NCI-H146 treated with DMSO at 0.1 percent for 48 hours (cell line): ENCODE data around the gene BTBD17.
"Not testable (repeated sequence)": the region's sequence is repeated elsewhere in the genome, so short reads cannot be mapped to it uniquely, and the experiment has no call there.

Experiments used
- DNase-seq: peaks from one replicate; lab custom pipeline; 2025; ENCODE audit not compliant: unreplicated experiment; lab: John Stamatoyannopoulos, UW

BTBD17 gene, protein sequence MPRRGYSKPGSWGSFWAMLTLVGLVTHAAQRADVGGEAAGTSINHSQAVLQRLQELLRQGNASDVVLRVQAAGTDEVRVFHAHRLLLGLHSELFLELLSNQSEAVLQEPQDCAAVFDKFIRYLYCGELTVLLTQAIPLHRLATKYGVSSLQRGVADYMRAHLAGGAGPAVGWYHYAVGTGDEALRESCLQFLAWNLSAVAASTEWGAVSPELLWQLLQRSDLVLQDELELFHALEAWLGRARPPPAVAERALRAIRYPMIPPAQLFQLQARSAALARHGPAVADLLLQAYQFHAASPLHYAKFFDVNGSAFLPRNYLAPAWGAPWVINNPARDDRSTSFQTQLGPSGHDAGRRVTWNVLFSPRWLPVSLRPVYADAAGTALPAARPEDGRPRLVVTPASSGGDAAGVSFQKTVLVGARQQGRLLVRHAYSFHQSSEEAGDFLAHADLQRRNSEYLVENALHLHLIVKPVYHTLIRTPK

DNA sequence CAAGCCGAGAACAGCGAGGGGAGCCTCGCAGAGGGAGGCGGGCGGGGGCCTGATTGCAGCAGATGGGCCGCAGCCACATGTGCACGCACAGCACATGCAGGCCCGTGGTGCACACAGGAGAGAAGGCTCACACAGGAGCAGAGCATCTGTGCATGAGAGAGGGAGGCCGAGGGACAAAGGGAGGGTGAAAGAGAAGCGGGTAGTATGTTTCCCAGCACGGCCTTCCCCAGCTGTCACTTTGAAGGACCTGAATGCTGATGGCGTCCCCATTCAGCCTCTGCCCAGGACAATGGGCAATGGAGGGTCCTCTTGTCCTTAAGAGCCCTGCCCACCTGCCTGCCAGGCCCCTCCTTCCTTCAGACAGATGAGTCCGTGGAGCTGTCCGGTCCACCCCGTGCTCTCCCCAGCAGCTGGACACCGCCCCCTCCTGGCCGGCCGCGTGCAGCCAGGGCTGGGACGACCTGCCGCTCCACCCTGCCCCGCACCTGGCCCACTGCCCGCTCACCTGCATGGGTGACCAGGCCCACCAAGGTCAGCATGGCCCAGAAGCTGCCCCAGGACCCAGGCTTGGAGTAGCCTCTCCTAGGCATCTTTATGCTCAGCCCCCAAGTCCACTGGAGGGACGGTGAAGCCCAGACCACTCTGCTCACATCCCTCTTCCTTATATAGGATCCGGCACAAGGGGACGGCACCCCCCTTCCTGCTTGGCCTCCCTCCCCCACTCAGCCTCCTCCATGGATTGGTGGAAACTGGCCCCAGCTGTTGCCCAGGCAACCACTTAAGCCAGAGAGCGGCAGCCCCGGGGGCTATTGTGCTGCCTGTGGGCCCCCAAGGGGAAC lies at the start of gene BTBD17:
TSS of gene BTBD17 (minus strand) at position 639 of the 839 bp plus-strand sequence. CDS start at position 590, 49 bp downstream.
- DNase-seq, result no peak

DNA sequence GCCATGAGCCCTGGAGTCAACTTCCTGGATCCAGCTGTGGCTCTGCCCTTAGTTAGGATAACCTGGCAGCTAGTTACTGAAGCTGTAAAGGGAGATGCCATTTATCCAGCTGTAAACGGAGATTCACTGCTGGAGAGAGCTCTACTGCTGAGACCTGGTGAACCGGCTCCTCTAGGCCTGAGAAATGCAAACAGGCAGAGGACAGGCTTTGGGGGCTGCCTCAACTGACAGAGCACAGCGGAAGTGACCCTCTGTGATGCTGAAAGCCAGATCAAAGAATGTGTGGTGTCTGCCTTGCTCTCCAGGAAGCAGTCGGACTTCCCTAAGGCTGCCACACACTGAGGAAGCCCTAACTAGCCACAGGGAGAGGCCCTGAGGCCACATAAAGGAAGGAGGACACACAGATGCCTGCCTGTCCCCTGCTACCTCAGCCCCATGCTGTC lies 48.4 kb upstream of the BTBD17 start:
- no peak for DNase-seq

DNA sequence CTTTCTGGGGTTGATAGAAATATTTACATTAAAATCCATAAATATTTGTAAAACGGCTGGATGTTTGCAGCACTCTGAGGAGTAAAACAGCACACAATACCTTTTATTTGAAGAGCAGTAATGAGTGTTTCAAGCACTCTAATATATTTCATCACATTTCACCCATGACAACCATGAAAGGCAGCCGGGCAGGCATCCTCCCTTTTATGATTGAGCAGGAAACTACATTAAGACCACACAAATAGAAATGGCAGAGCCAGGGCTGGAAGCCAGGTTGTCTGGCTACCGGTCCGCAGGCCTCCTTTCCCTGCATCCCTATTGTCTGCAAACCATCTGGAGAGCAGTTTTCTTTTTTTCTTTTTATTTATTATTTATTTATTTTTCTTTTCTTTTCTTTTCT lies 47.1 kb upstream of the BTBD17 start:
- no peak for DNase-seq

DNA sequence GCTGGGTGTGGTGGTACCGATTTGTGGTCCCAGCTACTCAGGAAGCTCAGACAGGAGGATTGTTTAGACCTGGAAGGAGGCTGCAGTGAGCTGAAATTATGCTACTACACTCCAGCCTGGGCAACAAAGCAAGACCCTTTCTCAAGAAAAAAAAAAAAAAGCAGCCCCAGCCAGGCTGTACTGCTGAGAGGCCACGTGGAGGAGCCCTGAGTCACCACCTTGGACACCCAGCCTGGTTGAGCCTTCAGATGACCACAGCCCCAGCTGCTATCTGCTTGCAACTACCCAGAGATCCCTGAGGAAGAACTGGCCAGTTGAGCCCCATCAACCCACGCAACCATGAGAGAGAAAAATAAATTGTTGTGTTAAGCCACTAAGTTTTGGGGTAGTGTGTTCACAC lies 46.6 kb upstream of the BTBD17 start:
- no peak for DNase-seq

DNA sequence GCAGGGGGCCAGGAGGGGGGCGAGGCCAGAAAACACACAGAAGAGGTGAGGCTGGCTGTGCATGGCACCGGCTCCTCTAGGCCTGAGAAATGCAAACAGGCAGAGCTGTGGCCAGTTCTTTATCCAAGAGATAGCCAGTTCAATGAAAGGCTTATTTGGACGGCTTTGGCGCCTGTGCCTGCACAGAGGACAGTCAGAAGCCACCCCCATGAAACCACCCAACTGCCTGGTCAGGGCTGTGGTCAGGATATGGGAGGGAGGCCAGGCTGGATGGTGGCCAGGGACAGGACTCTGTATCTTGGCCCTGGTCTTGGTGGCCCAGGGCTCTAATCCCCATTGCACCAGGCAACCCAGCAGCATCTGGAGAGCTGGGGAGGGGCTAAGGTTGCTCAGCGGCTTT lies 45.7 kb upstream of the BTBD17 start:
- DNase-seq, result no peak

DNA sequence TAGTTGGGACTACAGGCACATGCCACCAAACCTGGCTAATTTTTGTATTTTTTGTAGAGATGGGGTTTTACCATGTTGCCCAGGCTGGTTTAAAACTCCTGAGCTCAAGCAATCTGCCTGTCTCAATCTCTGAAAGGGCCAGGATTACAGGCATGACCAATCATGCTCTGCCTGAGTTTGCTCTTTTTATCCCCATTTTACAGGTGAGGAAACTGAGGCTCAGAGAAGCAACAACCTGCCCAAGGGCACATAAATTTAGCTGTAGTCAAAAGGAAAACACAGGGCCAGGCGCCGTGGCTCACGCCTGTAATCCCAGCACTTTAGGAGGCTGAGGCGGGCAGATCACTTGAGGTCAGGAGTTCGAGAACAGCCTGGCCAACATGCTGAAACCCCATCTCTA lies 43.6 kb upstream of the BTBD17 start:
- DNase-seq, result not testable (repeated sequence)

DNA sequence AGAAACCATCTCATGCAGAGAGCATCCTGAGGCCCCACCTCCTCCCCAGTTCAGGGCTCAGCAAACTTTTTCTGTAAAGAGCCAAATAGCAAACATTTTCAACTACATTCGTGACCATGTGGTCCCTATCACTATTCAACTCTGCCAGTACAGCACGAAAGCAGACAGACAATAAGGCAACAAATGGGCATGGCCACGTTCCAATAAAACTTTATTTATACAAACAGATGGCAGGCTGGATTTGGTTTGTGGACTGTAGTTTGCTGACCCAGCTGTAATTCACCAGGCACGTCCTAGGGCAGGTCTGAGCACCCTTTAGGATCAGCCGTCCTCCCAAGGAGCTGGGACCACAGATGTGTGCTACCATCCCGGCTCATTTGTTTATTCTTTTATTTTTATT lies 43.1 kb upstream of the BTBD17 start:
- no peak for DNase-seq

DNA sequence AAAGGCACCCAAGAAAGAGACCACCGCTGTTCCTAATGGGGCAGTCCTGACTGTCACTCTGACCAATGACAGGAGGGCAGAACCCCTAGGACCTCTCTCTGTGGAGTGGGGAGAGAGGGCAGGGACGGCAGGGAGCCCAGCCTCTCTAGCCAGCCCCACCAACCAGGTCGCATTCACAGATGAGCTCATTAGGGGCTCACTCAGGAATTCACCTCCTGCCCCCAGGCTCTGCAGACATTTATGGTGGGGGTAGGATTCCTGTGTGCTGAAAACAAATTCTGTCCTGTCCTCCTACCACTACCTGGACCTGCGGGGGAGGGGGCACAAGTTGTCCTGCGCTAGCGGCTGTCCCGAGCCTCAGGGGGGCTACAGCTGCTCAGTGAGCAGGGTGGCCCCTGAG lies 42.5 kb upstream of the BTBD17 start:
- DNase-seq, result no peak

DNA sequence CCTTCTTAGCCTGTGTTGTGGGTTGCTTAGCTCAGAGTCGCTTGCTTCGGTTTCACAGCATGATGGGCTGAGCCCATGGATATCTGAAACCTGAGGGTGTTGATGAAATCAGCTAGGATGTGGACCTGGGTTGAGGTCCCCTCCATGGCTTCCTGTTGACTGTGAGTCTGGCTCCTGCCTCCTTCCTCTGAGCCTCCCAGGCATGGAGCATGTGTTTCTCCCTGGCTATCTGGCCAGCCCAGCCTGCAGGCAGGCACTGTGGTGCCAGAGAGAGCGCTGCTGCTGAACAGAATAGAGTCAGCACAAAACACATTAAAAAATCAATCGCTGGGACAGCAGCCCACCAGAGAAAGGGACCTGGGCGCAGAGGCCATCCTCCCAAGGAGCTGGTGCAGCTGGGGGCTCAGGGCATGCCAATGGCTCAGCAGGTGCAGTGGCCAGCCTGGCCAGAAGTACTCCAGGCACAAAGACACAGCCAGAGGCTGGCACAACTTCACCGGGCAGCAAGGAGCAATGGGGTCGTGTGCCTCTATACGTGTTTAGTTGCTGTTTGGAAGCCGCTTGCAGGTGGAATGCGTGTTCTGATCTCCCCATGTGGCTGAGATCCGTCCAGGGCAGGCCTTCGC lies 42.0 kb upstream of the BTBD17 start:
- DNase-seq, result no peak

DNA sequence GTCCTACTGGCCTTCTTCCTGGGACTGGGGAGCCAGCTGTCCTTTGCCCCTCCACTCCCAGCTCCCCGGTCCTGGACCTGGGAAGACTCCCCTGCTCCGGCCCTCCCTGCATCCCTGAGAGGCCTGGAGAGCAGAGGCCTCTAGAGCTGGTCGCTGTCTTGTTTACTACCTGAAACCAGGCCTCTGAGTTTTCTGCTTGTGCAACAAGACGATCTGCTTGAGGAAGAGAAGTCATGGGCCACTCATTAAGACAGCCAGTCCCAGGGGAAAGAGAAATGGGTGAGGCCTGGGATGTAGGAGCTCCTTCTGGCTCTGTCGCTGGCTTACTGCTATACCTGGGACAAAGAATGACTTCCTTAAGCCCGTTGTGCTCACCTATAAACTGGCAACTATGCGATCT lies 40.4 kb upstream of the BTBD17 start:
- DNase-seq, result no peak

DNA sequence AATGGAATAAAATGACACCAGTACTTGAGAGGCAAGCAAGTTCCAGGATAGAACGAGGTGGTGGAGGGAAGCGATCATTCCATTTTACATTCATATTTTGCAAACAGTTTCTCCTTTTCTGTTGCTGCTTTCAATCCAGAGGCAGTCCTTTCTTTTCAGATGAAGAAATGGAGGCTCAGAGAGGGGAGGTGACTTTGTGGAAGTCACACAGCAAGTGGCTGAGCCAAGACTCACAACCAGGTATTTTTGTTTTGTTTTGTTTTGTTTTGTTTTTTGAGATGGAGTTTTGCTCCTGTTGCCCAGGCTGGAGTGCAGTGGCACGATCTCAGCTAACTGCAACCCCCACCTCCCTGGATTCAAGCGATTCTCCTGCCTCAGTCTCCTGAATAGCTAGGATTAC lies 34.9 kb upstream of the BTBD17 start:
- no peak for DNase-seq

DNA sequence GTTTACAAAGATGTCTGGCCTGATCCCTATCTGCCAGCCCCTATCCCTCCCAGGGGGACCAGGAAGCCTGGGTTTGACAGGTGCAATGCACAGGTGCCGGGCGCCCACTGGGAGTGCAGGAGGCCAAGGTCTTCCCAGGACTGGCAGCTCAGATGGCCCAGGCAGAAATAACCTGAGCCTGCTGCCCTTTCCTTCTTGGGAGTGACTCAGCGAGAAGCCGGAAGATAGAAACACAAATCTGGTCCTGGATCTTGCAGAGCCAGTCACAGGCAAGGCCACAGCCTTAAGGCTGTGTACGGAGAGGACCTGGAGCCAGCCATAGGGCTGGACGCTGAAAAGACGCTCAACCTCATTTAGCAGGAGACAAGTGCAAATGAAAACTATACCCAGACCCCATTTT lies 33.3 kb upstream of the BTBD17 start:
- no peak for DNase-seq

DNA sequence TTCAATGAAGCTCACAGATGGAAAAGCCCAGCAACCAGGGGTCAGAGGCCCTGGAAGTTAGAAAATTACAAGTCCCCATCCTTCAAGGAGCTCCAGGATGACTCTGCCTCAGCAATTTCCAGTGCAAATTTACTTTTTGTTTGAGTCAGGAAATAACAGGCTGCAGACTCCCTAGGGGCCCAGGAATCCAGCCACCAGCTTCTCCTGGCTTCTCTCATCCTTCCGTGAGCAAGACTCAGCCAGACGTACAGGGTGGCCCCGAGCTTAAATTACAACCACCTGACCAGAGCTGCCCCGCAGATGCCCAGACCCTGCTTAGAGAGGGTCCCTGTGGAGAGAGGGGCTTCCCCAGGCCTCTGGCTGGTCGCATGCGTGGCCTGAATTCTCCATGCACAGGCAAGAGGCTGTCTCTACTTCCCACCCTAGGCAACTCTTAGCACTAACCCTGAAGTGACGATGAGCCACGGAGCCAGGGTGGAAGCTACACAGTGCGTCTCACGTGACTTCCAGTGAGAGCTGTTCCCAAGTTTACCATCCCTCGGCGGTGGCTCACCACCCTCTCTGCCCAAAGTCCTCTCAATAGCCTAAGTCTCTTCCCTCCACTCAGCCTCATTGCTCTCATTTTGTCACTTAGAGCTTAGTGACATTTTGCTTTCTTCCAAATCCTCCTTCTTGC lies 32.7 kb upstream of the BTBD17 start:
- DNase-seq, result no peak

DNA sequence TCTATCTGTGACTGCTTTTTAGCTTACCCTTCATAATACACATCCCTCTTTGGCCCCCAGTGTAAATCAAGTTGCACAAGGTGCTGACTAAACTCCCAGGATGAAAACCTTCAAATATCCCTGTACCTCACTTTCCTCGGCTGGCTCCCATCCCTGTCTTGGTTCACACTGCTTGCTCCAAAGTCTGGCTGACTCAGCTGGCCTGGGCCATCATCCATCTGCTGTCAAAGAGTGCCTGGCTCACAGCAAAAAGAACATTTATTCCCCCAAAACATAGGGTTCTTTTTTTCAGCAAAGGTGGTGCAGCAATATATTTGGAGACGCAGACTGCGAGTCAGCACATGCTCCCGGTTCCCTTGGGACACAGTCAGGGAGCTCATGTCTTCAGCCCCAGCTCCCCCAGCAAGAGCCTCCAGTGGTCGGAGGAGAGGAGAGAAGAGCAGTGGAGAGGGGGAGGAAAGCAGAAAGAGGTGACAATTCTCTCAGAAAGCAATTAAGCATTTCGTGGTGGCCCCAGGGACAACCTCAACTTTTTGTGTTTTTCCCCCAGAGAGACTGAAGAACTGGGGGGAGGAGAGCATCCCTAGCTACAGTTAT lies 31.8 kb upstream of the BTBD17 start:
- no peak for DNase-seq

DNA sequence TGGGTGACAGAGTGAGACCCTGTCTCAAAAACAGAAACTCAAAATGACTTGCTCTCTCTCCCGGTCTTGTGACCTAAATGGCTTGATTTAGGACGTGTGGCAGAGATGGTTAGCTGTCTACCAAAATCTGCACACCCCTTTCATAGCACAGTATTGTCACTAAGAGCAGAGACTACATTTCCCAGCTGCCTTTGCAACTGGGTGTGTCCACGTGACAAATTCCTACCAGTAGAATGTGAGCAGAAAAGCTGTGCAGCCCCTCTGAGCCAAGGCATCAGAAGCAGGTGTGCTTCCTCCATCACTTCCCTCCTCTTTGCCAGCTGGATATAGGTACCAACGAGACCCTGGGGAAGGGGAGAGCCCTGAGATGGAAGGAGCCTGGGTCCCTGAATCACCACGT lies 31.2 kb upstream of the BTBD17 start:
- no peak for DNase-seq

DNA sequence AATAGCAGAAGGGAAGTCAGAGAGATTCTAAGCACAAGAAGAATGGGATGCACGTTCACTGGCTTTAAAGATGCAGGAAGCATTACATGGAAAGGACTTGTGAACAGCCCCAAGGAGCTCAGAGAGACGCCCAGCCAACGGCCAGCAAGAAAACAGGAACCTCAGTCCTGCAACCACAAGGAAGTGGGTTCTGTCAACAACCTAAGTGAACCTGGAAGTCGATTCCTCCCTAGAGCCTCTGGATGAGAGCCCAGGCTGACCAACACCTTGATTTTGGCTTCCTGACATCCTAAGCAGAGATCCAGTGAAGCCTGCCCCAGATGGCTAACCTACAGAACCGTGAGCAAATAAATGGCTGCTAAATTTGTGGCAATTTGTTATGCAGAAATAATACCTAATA lies 30.1 kb upstream of the BTBD17 start:
- DNase-seq, result no peak

DNA sequence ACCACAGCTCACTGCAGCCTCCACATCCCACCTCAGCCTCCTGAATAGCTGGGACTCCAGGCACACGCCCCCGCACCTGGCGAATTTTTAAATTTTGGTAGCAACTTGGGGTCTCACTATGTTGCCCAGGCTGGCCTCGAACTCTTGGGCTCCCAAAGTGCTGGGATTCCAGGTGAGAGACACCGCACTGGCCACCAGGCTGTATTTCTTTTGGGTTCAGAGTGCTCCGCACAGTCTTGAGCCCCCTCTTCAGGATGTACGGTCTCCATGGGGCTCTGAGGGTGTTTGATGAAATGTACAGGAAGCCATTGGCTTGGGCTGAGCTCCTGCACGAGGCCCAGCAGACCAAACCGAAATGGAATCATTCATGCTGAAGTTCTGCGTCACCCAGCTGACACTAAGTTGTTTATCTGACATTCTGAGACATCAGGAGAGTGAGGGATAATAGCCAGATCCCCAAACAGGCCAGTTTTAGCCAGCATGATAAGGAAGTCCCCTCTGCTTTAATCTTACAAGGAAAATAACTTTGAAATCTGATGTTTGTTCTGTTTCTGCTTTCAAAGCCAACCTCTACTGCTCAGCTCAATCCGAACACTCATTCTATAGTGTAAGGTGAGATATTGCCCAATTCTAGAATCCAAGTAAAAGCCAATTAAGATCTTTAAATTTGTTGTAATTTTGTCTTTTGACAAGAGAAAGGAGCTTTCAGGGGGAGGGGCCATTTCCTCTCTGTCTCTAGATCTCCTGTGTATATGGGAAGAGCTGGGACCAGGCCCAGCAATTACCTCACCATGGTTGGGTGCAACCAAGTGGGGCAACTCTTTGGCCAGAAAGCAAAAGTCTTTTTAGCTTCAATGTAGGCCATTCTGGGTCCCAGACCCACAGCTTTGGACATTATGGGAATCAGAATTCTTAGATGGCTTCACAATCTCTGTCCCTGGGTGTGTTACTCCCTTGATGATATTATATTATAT lies 29.3 kb upstream of the BTBD17 start:
- no peak for DNase-seq

DNA sequence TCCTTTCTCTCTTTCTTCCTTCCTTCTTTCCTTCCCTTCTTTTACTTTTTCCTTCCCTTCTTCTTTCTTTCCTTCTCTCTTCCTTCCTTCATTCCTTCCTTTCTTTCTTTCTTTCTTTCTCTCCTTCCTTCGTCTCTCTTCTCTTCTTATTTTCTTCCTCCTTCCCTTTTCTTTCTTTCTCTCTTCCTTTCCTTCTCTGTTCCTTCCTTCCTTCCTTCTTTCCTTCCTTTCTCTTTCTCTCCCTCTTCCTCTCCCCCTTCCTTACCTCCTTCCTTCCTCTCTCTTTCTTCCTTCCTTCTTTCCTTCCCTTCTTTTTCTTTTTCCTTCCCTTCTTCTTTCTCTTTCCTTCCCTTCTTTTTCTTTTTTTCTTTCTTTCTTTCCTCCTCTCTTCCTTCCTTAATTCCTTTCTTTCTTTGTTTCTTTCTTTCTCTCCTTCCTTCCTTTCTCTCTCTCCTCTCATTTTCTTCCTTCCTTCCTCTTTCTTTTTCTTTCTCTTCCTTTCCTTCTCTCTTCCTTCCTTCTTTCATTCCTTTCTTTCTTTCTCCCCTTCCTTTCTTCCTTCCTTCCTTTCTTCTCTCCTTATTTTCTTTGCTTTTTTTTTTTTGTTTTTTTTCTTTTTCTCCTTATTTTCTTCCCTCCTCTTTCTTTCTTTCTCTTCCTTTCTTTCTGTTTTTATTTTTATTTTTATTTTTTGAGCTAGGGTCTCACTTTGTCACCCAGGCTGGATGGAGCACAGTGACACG lies 28.4 kb upstream of the BTBD17 start:
- no peak for DNase-seq
